KMS-11 (cell line): ENCODE measurements around the gene HOXD8.

Experiments
- H2AFZ ChIP-seq: fragments of 200-600 bp; sonication (generic); 2 replicates; pipeline ENCODE4 v1.6.1; 2016; ENCODE audit warnings: antibody characterized with exemption, mixed run types, low read depth
- H3K27ac ChIP-seq: fragments of 200-600 bp; sonication (generic); 2 replicates; pipeline ENCODE4 v1.6.1; 2016; ENCODE audit warnings: mild to moderate bottlenecking, mixed run types
- H3K27me3 ChIP-seq: fragments of 200-600 bp; sonication (generic); 2 replicates; pipeline ENCODE4 v1.6.1; 2017; ENCODE audit warnings: mild to moderate bottlenecking, low read depth, mixed run types, moderate library complexity; ENCODE audit not compliant: insufficient read depth
- H3K36me3 ChIP-seq: fragments of 200-600 bp; sonication (generic); 2 replicates; pipeline ENCODE4 v1.6.1; 2017; ENCODE audit warnings: mild to moderate bottlenecking, mixed run types; ENCODE audit not compliant: insufficient read depth
- H3K4me1 ChIP-seq: fragments of 200-600 bp; sonication (generic); 2 replicates; pipeline ENCODE4 v1.6.1; 2016; ENCODE audit warnings: mild to moderate bottlenecking, low read depth, mixed run types; ENCODE audit not compliant: poor library complexity, severe bottlenecking
- H3K4me2 ChIP-seq: fragments of 200-600 bp; sonication (generic); 2 replicates; pipeline ENCODE4 v1.7.0; 2016; ENCODE audit warnings: mild to moderate bottlenecking, mixed run types
- H3K4me3 ChIP-seq: fragments of 200-600 bp; sonication (generic); IDR thresholded peaks from 2 replicates; pipeline ENCODE4 v1.6.1; 2017; ENCODE audit warnings: low read depth, low read length, mixed read lengths; ENCODE audit not compliant: insufficient read depth
- H3K79me2 ChIP-seq: fragments of 200-600 bp; sonication (generic); 2 replicates; pipeline ENCODE4 v1.6.1; 2016; ENCODE audit warnings: low read depth, mixed run types; ENCODE audit not compliant: insufficient read depth
- H3K9ac ChIP-seq: fragments of 200-600 bp; sonication (generic); 2 replicates; pipeline ENCODE4 v1.6.1; 2016; ENCODE audit warnings: mild to moderate bottlenecking, mixed run types
- H4K20me1 ChIP-seq: fragments of 200-600 bp; sonication (generic); 2 replicates; pipeline ENCODE4 v1.6.1; 2016; ENCODE audit warnings: mild to moderate bottlenecking, mixed run types; ENCODE audit not compliant: insufficient read depth
- CTCF ChIP-seq: fragments of 200-600 bp; sonication (generic); conservative IDR thresholded peaks from 2 replicates; pipeline ENCODE4 v1.6.1; 2017; ENCODE audit warnings: low read depth, mild to moderate bottlenecking, antibody characterized with exemption, low read length, moderate library complexity, mixed read lengths

The HOXD8 gene

GRCh38 chr2:176128982-176129796 is at the start of gene HOXD8:
Gene HOXD8, plus strand, starts transcription at chr2:176129705. Its CDS starts 662 bp downstream, at chr2:176130367.
- H3K4me3 ChIP-seq = no peak within 1 kb of the TSS

GRCh38 chr2:176079831-176080539 is 49.5 kb upstream of the HOXD8 start:
- Histone ChIP-seq H3K79me2 (no peaks in the 10 kb centered on the region), H4K20me1 (no peaks in the 10 kb centered on the region), H3K9ac (no peak overlapping the region), H3K27me3 (no peaks in the 10 kb centered on the region), H3K4me1 (no peaks in the 10 kb centered on the region), H3K4me2 (no peak overlapping the region), H3K27ac (no peak overlapping the region), H2AFZ (no peak overlapping the region), H3K4me3 (no peak overlapping the region), H3K36me3 (no peaks in the 10 kb centered on the region)
- TF ChIP-seq CTCF = no peak; the same call in 1 of the 2 replicates

More at GRCh38 chr2:176128982-176129796, at the start of gene HOXD8:
- no peak within 1 kb of the TSS for H2AFZ ChIP-seq
- no peak within 1 kb of the TSS for H3K4me2 ChIP-seq
- no peak within 1 kb of the TSS for H3K9ac ChIP-seq
- no peaks in the 10 kb centered on the region for H3K27me3 ChIP-seq
- H3K4me1 ChIP-seq = no peaks in the 10 kb centered on the region
- H3K79me2 ChIP-seq = no peaks in the 10 kb centered on the region
- no peaks in the 10 kb centered on the region for H3K36me3 ChIP-seq
- H3K27ac ChIP-seq = no peak within 1 kb of the TSS
- H4K20me1 ChIP-seq = no peaks in the 10 kb centered on the region
- no peak for TF ChIP-seq CTCF

- H3K4me3 ChIP-seq = no peak overlapping the region
- H2AFZ ChIP-seq = no peak overlapping the region
- H3K36me3 ChIP-seq = no peaks in the 10 kb centered on the region
- TF ChIP-seq CTCF = no peak
- no peaks in the 10 kb centered on the region for H3K79me2 ChIP-seq
- H3K27ac ChIP-seq = no peak overlapping the region
- no peaks in the 10 kb centered on the region for H4K20me1 ChIP-seq
- H3K9ac ChIP-seq = no peak overlapping the region
- H3K27me3 ChIP-seq = no peaks in the 10 kb centered on the region
- H3K4me1 ChIP-seq = no peaks in the 10 kb centered on the region
- no peak overlapping the region for H3K4me2 ChIP-seq
These were observed 48.7 kb upstream of the HOXD8 start for GRCh38 chr2:176080540-176081375.

GRCh38 chr2:176081376-176081836 is 48.1 kb upstream of the HOXD8 start:
- no peaks in the 10 kb centered on the region for H3K4me1 ChIP-seq
- no peak for TF ChIP-seq CTCF
- no peaks in the 10 kb centered on the region for H4K20me1 ChIP-seq
- H3K27ac ChIP-seq = no peak overlapping the region
- H2AFZ ChIP-seq = no peak overlapping the region
- H3K9ac ChIP-seq = no peak overlapping the region
- no peak overlapping the region for H3K4me3 ChIP-seq
- H3K79me2 ChIP-seq = no peaks in the 10 kb centered on the region
- H3K4me2 ChIP-seq = no peak overlapping the region
- no peaks in the 10 kb centered on the region for H3K36me3 ChIP-seq
- no peaks in the 10 kb centered on the region for H3K27me3 ChIP-seq
